ENCODE results near the gene HERPUD1. TPM values are rescaled to one million over a fixed set of nuclear protein-coding genes. Genes with fewer than 3 reads are reported as not detected.

Gene HERPUD1
- total and polyA plus RNA-seq, 12 donors, result 26.4 to 570 (median 209) TPM

DNA sequence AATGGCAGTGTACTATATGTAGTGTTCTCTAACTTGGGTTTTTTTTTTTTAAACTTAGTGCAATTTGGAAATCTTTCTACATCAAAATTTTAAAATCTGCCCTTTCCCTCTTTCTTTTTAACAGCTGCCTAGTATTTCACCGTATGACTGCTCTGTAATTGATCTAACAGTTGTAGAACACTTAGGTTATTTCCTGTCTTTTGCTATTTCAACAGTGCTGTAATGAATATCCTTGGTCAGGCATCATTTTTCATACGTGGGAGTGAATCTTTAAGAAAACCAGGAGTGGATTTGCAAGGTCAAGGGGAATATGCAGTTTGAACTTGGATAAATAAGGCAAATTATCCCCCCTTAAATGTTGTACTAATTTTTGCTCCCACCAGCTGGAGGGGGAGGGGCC lies 61.3 kb downstream of the HERPUD1 start:
- Histone ChIP-seq H3K4me1 (replicated peaks in 1 of 2) (peaks cover 16 to 22% of the 10 kb centered on the region in 2 donors), H3K9me3 (replicated peaks in 1 of 3) (no peaks in the 10 kb centered on the region), H3K27ac (no peak overlapping the region), H3K4me3 (no peak overlapping the region), H3K27me3 (no peaks in the 10 kb centered on the region), H3K36me3 (replicated peaks in 1 of 2) (no peaks in the 10 kb centered on the region)
- intact Hi-C loops (cut with DNase I), result loop anchor here in 1 of 2 donors (5.0 kb wide), 1 partner anchor 56 kb away; no protein-coding TSS in a partner anchor
- DNase-seq, result no peak
- TF ChIP-seq, protein P1, sequence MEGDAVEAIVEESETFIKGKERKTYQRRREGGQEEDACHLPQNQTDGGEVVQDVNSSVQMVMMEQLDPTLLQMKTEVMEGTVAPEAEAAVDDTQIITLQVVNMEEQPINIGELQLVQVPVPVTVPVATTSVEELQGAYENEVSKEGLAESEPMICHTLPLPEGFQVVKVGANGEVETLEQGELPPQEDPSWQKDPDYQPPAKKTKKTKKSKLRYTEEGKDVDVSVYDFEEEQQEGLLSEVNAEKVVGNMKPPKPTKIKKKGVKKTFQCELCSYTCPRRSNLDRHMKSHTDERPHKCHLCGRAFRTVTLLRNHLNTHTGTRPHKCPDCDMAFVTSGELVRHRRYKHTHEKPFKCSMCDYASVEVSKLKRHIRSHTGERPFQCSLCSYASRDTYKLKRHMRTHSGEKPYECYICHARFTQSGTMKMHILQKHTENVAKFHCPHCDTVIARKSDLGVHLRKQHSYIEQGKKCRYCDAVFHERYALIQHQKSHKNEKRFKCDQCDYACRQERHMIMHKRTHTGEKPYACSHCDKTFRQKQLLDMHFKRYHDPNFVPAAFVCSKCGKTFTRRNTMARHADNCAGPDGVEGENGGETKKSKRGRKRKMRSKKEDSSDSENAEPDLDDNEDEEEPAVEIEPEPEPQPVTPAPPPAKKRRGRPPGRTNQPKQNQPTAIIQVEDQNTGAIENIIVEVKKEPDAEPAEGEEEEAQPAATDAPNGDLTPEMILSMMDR (IDR thresholded peaks at IDR 0.05), result no peak
- TF ChIP-seq POLR2A (IDR thresholded peaks at IDR 0.05), result no peak
- 41 to 56% (median 49%) methylated on average over 2 of the region's 2 CpGs for WGBS, 4 donors

DNA sequence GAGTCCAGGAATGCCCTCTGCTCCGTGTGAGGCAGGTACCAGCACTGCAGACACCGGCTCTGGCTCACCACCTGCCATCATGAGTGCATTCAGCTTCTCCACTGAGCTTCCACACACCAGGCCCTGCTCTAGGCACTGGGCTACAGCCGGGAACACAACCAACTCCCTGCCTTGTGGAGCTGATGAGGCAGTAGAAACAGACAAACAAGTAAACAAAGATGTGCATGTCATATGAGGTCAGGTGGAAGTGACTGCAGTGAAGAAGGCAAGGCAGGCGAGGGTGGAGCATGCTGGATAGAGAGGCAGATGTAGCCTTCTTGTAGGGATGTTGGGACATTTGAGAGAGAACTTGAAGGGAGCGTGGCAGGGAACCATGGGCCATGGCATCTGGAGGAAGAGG lies 62.4 kb downstream of the HERPUD1 start:
- DNase-seq, result peak in 1 of 7 donors; percentile 3
- H3K9me3 ChIP-seq (replicated peaks in 1 of 3), result no peaks in the 10 kb centered on the region
- no peak for TF ChIP-seq POLR2A (IDR thresholded peaks at IDR 0.05)
- TF ChIP-seq, protein P1 (IDR thresholded peaks at IDR 0.05), result no peak
- no peak overlapping the region for H3K4me3 ChIP-seq
- intact Hi-C loops (cut with DNase I), result loop anchor here in 1 of 2 donors (5.0 kb wide), 1 partner anchor 57 kb away; no protein-coding TSS in a partner anchor
- H3K36me3 ChIP-seq (replicated peaks in 1 of 2), result no peaks in the 10 kb centered on the region
- 81 to 89% (median 85%) methylated on average over 5 of the region's 5 CpGs for WGBS, 4 donors
- H3K27ac ChIP-seq, result no peak overlapping the region
- H3K4me1 ChIP-seq (replicated peaks in 1 of 2), result peaks cover 9 to 13% of the 10 kb centered on the region in 2 donors
- H3K27me3 ChIP-seq, result no peaks in the 10 kb centered on the region

Small RNAs within 50 kb of the gene (microRNA-seq; reads per million reads assigned to microRNA genes)
- 0 reads per million in 3 donors for gene MIR6863

Other genes with a start within 250 kb of the HERPUD1 start
- 100 to 1,000 TPM in 4 of 9 donors, 10 to 100 TPM in 5; 29.4 to 373 (median 90.4) TPM for gene MT1X, start 249.7 kb upstream of the HERPUD1 start, total RNA-seq
- gene MT1X, start 249.7 kb upstream of the HERPUD1 start, polyA plus RNA-seq, result 100 to 1,000 TPM in 2 of 3 donors, 10 to 100 TPM in 1; 65.3 to 438 (median 108) TPM
- 10 to 100 TPM; 29.3 to 71.1 (median 39.7) TPM for gene NUP93, start 202.0 kb upstream of the HERPUD1 start, total RNA-seq
- 10 to 100 TPM; 35.8 to 65.1 (median 52.7) TPM for gene NUP93, start 202.0 kb upstream of the HERPUD1 start, polyA plus RNA-seq
- under 1 TPM in 1 of 9 donors, not detected in 8; 0.06 TPM for gene SLC12A3, start 66.9 kb upstream of the HERPUD1 start, total RNA-seq
- gene SLC12A3, start 66.9 kb upstream of the HERPUD1 start, polyA plus RNA-seq, result under 1 TPM in 1 of 3 donors, not detected in 2; 0.03 TPM
- gene CETP, start 29.8 kb downstream of the HERPUD1 start, total RNA-seq, result 1 to 10 TPM; 1.3 to 7.9 (median 2.8) TPM
- 1 to 10 TPM; 1.2 to 4.1 (median 2.3) TPM for gene CETP, start 29.8 kb downstream of the HERPUD1 start, polyA plus RNA-seq
- 10 to 100 TPM in 8 of 9 donors, 1 to 10 TPM in 1; 6.0 to 44.8 (median 26.1) TPM for gene NLRC5, start 57.4 kb downstream of the HERPUD1 start, total RNA-seq
- gene NLRC5, start 57.4 kb downstream of the HERPUD1 start, polyA plus RNA-seq, result 10 to 100 TPM; 14.7 to 89.0 (median 58.6) TPM
- 10 to 100 TPM; 11.8 to 43.6 (median 16.6) TPM for gene CPNE2, start 160.4 kb downstream of the HERPUD1 start, total RNA-seq
- gene CPNE2, start 160.4 kb downstream of the HERPUD1 start, polyA plus RNA-seq, result 10 to 100 TPM in 2 of 3 donors, 1 to 10 TPM in 1; 9.6 to 36.7 (median 29.4) TPM

Measured in adrenal gland (tissue), 12 donors.